Activated B cell treated with CpG ODN at 0.5 μM for 24 hours (primary cell): ENCODE results near the gene MRPL38. TPM values are rescaled to one million over a fixed set of nuclear protein-coding genes. Genes with fewer than 3 reads are reported as not detected.

Experiments used
- ATAC-seq: fragments of 200-7000 bp; cut with Tn5 transposase; one replicate; pipeline ENCODE4 v1.10.0; 2021; ENCODE audit warnings: low read depth, mild to moderate bottlenecking, moderate library complexity
- CTCF ChIA-PET: fragments of 350-600 bp; sonication (Branson Sonifier 250); formaldehyde crosslinking; loops from one replicate; lab custom pipeline; 2021; ENCODE audit warnings: antibody characterized with exemption; lab: Charles Lee
- POLR2A ChIA-PET: fragments of 350-600 bp; sonication (Branson Sonifier 250); formaldehyde crosslinking; loops from one replicate; lab custom pipeline; 2021; ENCODE audit warnings: antibody characterized with exemption; lab: Charles Lee
- DNase-seq: peaks from one replicate; pipeline ENCODE4 v3.0.0; 2022
- H3K27ac Mint-ChIP-seq: one replicate; pipeline ENCODE4 v1.8.0; 2020; ENCODE audit warnings: mixed read lengths
- H3K27me3 Mint-ChIP-seq: one replicate; pipeline ENCODE4 v1.8.0; 2021; ENCODE audit warnings: mixed read lengths
- H3K36me3 Mint-ChIP-seq: one replicate; pipeline ENCODE4 v1.8.0; 2021; ENCODE audit warnings: low read depth, mixed read lengths
- H3K4me1 Mint-ChIP-seq: one replicate; pipeline ENCODE4 v1.8.0; 2021; ENCODE audit warnings: mixed read lengths
- H3K4me3 Mint-ChIP-seq: one replicate; pipeline ENCODE4 v1.8.0; 2020; ENCODE audit warnings: mild to moderate bottlenecking, mixed read lengths
- H3K9me3 Mint-ChIP-seq: one replicate; pipeline ENCODE4 v1.8.0; 2020; ENCODE audit warnings: mixed read lengths
- intact Hi-C: fragments of 100-400 bp; cut with micrococcal nuclease; formaldehyde crosslinking; loops from one replicate; pipeline ENCODE4 v1.15.1; 2024
- total RNA-seq: library from RNA; stranded (reverse); gene quantifications from 2 replicates; pipeline ENCODE4 v1.2.3, GENCODE V29; 2022
- TF ChIP-seq, protein P1 (sequence below): fragments of 200-600 bp; IDR thresholded peaks from one replicate; pipeline ENCODE4 v1.8.0; 2022; ENCODE audit warnings: antibody characterized with exemption, mild to moderate bottlenecking

MRPL38 gene
- total RNA-seq, 1 donor from 2014 or later = 137 TPM

GRCh38 chr17:75942473-75942872 lies 37.8 kb upstream of the MRPL38 start:
- Mint-ChIP-seq H3K27me3 (no peaks in the 10 kb centered on the region), H3K4me3 (no peak overlapping the region), H3K9me3 (no peaks in the 10 kb centered on the region), H3K36me3 (peaks cover 13% of the 10 kb centered on the region), H3K27ac (no peak overlapping the region), H3K4me1 (peaks cover 13% of the 10 kb centered on the region)
- TF ChIP-seq, protein P1, sequence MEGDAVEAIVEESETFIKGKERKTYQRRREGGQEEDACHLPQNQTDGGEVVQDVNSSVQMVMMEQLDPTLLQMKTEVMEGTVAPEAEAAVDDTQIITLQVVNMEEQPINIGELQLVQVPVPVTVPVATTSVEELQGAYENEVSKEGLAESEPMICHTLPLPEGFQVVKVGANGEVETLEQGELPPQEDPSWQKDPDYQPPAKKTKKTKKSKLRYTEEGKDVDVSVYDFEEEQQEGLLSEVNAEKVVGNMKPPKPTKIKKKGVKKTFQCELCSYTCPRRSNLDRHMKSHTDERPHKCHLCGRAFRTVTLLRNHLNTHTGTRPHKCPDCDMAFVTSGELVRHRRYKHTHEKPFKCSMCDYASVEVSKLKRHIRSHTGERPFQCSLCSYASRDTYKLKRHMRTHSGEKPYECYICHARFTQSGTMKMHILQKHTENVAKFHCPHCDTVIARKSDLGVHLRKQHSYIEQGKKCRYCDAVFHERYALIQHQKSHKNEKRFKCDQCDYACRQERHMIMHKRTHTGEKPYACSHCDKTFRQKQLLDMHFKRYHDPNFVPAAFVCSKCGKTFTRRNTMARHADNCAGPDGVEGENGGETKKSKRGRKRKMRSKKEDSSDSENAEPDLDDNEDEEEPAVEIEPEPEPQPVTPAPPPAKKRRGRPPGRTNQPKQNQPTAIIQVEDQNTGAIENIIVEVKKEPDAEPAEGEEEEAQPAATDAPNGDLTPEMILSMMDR = no peak
- CTCF ChIA-PET = no interaction called here
- no peak for ATAC-seq
- POLR2A ChIA-PET = interaction anchor here (0.7 kb wide), 1 partner anchor 485 kb away, joined by 5 read pairs; no protein-coding TSS in a partner anchor
- intact Hi-C loops = no loop called here
- DNase-seq = no peak

- intact Hi-C loops = loop anchor here (1.0 to 2.0 kb wide), 4 partner anchors 36 to 511 kb away; partner anchors contain the start of genes ACOX1, TEN1, UBE2O and WBP2
- H3K27ac Mint-ChIP-seq = peak overlapping the region; percentile 61
- H3K4me3 Mint-ChIP-seq = peak overlapping the region; percentile 86
- DNase-seq (no peak), ATAC-seq (no peak)
- no peaks in the 10 kb centered on the region for H3K27me3 Mint-ChIP-seq
- TF ChIP-seq, protein P1 = no peak
- CTCF ChIA-PET = interaction anchor here (1.4 kb wide), 1 partner anchor 64 kb away, joined by 5 read pairs; no protein-coding TSS in a partner anchor
- POLR2A ChIA-PET = interaction anchor here (0.6 to 1.7 kb wide), 10 partner anchors 16 to 730 kb away, joined by 3 to 6 read pairs (median 3); partner anchors contain the start of genes ACOX1, MRPL38, SRP68 and TEN1
- no peaks in the 10 kb centered on the region for H3K9me3 Mint-ChIP-seq
- H3K36me3 Mint-ChIP-seq = peaks cover 8% of the 10 kb centered on the region
- peaks cover 13% of the 10 kb centered on the region for H3K4me1 Mint-ChIP-seq
These were observed 36.7 kb upstream of the MRPL38 start for GRCh38 chr17:75941442-75941819.

- peak within 1 kb of the TSS; percentile 86 for H3K4me3 Mint-ChIP-seq
- ChIA-PET CTCF (interaction anchor here (1.4 kb wide), 1 partner anchor 64 kb away, joined by 5 read pairs; no protein-coding TSS in a partner anchor), POLR2A (interaction anchor here (0.6 to 1.7 kb wide), 10 partner anchors 15 to 731 kb away, joined by 3 to 6 read pairs (median 3); partner anchors contain the start of genes ACOX1, MRPL38, SRP68 and TEN1)
- no peaks in the 10 kb centered on the region for H3K9me3 Mint-ChIP-seq
- ATAC-seq = peak; percentile 100
- peak; percentile 83 for DNase-seq
- intact Hi-C loops = loop anchor here (1.0 to 2.0 kb wide), 4 partner anchors 36 to 512 kb away; partner anchors contain the start of genes ACOX1, TEN1, UBE2O and WBP2
- peaks cover 4% of the 10 kb centered on the region for H3K36me3 Mint-ChIP-seq
- TF ChIP-seq, protein P1 = no peak
- H3K27me3 Mint-ChIP-seq = no peaks in the 10 kb centered on the region
- peak within 1 kb of the TSS; percentile 61 for H3K27ac Mint-ChIP-seq
- H3K4me1 Mint-ChIP-seq = peaks cover 13% of the 10 kb centered on the region
These were observed 36.2 kb upstream of the MRPL38 start, which contains the start of gene FBF1 for GRCh38 chr17:75940727-75941441. TSS of gene FBF1 (minus strand) at chr17:75941042. CDS start at chr17:75938149, 2,893 bp downstream.

DNA sequence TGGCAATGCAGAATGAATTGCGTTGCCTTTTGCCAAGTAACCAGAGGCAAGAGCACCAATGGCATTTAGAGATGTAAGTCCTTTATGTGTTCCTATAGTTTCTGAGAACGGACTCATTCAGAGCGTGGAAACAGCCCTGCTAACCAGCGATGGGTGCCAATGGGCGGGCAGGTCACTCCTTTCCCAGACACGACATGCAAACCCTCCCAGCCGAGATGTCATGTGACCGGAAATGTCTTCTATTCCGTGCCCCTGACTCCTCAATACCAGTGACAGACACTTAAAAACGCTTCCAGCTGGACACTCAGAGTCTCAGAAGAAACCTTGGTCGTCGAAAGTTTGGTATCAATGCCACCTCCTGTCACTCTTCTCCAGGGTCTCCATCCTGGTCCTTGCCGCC lies 33.0 kb upstream of the MRPL38 start:
- DNase-seq (no peak), ATAC-seq (no peak)
- intact Hi-C loops = no loop called here
- Mint-ChIP-seq H3K27ac (no peak overlapping the region), H3K27me3 (no peaks in the 10 kb centered on the region), H3K36me3 (no peaks in the 10 kb centered on the region), H3K9me3 (no peaks in the 10 kb centered on the region), H3K4me1 (peaks cover 13% of the 10 kb centered on the region), H3K4me3 (no peak overlapping the region)
- POLR2A ChIA-PET = no interaction called here
- TF ChIP-seq, protein P1 = no peak
- CTCF ChIA-PET = no interaction called here

GRCh38 chr17:75933808-75934207 lies 29.1 kb upstream of the MRPL38 start:
- POLR2A ChIA-PET = no interaction called here

More at GRCh38 chr17:75933808-75934207, 29.1 kb upstream of the MRPL38 start:
- no peaks in the 10 kb centered on the region for H3K36me3 Mint-ChIP-seq
- no peaks in the 10 kb centered on the region for H3K4me1 Mint-ChIP-seq
- no peaks in the 10 kb centered on the region for H3K9me3 Mint-ChIP-seq
- CTCF ChIA-PET = no interaction called here
- no peak for DNase-seq
- intact Hi-C loops = no loop called here
- ATAC-seq = no peak
- TF ChIP-seq, protein P1 = no peak
- no peak overlapping the region for H3K27ac Mint-ChIP-seq
- H3K4me3 Mint-ChIP-seq = no peak overlapping the region
- no peaks in the 10 kb centered on the region for H3K27me3 Mint-ChIP-seq
